Coronary artery (tissue), 2 donors: Measurements from ENCODE around the gene SAFB.
"Not testable (repeated sequence)": the region's sequence is repeated elsewhere in the genome, so short reads cannot be mapped to it uniquely, and the experiment has no call there.

Source experiments
- DNase-seq: peaks from one replicate; pipeline ENCODE4 v3.0.0-alpha.2; 2017; ENCODE audit warnings: low spot score
- H3K27ac ChIP-seq, 2 donors: fragments of 200-600 bp; sonication (generic); one replicate each; pipeline ENCODE4 v1.5.1; 2016 to 2019
- H3K4me3 ChIP-seq: fragments of 200-600 bp; sonication (generic); 2 replicates; pipeline ENCODE4 v1.5.1; 2016; ENCODE audit warnings: mild to moderate bottlenecking, moderate library complexity
- TF ChIP-seq, protein P1 (sequence below): fragments of 200-600 bp; sonication (generic); IDR thresholded peaks from one replicate; pipeline ENCODE4 v1.5.1; 2019; ENCODE audit warnings: antibody characterized with exemption

Gene SAFB

DNA sequence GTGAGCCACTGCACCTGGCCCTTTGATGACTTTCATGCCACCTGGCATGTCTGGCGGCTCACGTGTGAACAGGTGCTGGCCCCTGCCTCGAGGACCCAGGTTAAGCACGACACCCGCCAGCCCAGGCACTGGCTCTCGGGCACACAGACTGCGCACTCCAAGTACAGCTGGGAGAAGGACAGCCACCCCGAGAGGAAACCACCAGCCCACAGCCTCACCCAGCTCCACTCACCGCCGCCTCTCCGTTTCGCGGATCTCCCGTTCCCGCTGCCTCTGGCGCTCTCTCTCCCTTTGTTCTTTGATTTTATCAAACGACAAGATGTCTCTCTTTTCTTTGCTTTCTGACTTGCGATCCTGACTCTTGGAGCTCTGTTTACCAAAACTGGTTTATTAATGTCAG is 27.8 kb upstream of the SAFB start:
- H3K4me3 ChIP-seq, result no peak overlapping the region
- no peak for DNase-seq
- TF ChIP-seq, protein P1, sequence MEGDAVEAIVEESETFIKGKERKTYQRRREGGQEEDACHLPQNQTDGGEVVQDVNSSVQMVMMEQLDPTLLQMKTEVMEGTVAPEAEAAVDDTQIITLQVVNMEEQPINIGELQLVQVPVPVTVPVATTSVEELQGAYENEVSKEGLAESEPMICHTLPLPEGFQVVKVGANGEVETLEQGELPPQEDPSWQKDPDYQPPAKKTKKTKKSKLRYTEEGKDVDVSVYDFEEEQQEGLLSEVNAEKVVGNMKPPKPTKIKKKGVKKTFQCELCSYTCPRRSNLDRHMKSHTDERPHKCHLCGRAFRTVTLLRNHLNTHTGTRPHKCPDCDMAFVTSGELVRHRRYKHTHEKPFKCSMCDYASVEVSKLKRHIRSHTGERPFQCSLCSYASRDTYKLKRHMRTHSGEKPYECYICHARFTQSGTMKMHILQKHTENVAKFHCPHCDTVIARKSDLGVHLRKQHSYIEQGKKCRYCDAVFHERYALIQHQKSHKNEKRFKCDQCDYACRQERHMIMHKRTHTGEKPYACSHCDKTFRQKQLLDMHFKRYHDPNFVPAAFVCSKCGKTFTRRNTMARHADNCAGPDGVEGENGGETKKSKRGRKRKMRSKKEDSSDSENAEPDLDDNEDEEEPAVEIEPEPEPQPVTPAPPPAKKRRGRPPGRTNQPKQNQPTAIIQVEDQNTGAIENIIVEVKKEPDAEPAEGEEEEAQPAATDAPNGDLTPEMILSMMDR, result no peak
- no peak overlapping the region for H3K27ac ChIP-seq

DNA sequence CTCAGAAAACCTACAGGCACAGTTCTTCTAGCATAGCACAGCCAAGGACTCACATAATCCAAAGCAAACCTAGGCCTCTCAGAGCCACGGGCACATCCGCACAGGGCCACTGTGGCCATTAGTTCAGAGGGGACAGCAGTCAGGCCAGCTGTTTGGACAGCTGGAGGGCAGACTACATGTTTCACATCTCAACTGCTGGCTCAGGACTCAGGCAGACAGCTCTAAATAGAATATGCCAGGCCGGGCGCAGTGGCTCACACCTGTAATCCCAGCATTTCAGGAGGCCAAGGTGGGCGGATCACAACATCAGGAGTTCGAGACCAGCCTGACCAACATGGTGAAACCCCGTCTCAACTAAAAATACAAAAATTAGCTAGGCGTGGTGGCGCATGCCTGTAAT is 27.1 kb upstream of the SAFB start:
- no peak for DNase-seq
- Histone ChIP-seq H3K4me3 (no peak overlapping the region), H3K27ac (no peak overlapping the region)
- TF ChIP-seq, protein P1, result no peak

DNA sequence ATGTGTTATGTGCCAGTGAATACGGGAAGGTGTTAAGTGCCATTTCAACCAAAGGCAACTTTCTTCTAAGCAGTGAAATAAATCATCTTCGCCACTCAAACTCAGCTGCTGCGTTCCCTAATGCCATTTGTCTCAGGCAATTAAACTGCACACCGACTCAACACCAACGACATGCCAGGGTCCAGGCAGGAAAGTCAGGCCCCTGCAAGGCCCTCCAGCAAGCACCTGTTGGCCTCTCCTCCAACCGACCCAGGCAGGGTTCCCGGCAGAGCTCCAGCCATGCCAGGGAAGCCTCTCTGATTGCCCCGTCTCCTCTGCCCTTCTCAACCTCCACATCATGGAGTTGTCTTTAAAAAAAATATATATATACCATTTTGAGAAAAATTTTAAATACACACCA is 22.1 kb upstream of the SAFB start:
- no peak for DNase-seq
- TF ChIP-seq, protein P1, result no peak
- no peak overlapping the region for H3K27ac ChIP-seq
- no peak overlapping the region for H3K4me3 ChIP-seq

DNA sequence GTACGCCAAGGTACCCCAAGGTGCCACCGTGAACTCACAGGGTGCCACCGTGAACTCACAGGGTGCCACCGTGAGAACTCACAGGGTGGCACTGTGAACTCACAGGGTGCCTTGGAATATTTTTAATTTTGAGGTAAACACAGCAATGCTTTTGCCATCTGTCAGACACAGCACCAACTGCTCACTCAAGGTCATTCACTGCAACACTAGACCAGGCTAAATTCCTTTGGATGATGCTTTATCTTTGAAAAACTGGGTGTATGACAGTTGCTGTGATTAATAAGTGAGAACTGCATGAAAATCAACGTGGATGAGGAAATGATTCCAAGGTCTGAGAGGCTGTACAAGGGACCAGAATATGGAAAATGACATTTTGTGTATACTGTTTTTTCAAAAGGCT is 19.3 kb upstream of the SAFB start:
- DNase-seq, result no peak
- H3K4me3 ChIP-seq, result no peak overlapping the region
- H3K27ac ChIP-seq, result no peak overlapping the region
- TF ChIP-seq, protein P1, result no peak

DNA sequence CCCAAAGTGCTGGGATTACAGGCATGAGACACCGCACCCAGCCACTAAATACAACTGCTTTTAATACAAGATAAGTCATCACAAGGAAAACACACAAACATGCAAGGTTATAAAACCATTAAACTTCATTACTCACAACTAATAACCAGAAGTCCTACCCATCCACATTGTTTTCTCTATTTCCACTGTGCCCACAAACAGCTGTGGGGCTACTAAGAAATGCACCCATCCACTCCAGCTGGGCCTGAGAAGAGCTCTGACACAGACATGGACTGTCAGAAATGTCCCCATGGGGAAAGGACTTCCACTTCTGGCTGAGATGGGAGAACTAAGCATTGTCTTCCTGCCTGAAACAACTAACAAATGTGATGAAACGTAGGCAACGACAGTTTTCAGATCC is 17.5 kb upstream of the SAFB start:
- Histone ChIP-seq H3K4me3 (no peak overlapping the region), H3K27ac (no peak overlapping the region)
- DNase-seq, result no peak
- TF ChIP-seq, protein P1, result no peak

DNA sequence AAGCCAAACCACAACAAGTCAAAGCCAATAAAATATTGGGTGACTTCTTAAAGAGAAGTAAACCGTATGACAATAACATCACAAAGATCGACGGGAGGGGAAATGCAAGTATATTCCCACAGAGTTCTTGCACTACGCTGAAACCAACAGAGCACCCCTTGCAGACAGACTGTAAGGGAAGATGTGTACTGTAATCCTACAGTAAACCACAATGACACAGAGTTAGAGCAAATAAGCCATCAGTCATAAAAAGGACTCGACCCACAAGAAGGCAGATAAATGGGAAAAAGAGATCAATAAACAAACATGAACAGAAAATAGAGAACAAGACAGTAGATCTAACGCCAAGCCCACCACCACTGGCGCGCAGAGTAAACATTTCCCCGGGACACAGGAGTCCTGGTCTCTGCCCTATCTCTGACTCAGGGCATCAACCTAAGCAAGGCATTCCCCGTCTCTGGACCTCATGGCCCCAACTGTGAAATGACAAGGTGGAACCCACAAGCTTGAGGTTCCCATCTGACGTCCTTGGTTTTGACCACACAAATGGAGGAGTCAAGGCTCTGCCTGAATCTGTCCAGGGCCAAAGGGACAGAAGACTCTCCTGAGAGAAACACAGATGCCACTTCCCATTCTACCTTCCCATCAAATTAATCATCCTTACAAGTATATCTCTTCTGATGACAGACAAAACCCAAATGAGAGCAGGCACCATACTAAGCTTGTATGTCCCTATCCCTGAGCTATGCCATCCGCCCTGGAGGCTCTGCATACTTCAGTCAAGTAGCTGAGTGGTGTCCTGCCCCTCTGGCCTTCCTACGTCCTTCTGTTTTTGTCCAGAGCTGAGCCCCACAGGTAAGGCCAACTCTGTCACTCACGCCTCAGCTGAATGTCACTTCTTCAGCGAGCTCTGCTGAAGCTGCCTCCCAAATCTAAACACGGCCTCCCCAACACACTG is 15.3 kb upstream of the SAFB start:
- Histone ChIP-seq H3K4me3 (no peak overlapping the region), H3K27ac (no peak overlapping the region)
- TF ChIP-seq, protein P1, result no peak
- no peak for DNase-seq

DNA sequence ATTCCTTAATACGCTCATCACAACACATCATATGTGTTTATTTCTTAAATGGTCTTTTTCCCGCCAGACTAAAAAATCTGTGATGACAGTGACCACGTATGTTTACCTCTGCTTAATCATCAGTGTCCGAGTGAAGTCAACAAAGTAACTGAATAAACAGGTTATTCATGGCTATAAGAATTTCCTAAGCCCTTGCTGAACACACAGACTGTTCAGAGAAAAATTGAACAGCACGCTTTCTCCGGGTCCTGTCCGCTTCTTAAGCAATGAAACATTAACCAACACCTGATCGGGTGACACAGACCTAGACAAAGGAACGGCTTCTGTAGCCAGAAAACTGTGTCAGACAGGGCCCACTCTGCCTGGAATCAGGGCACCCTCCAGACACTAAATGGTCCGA is 14.6 kb upstream of the SAFB start:
- no peak for DNase-seq
- no peak overlapping the region for H3K27ac ChIP-seq
- H3K4me3 ChIP-seq, result no peak overlapping the region
- TF ChIP-seq, protein P1, result no peak

DNA sequence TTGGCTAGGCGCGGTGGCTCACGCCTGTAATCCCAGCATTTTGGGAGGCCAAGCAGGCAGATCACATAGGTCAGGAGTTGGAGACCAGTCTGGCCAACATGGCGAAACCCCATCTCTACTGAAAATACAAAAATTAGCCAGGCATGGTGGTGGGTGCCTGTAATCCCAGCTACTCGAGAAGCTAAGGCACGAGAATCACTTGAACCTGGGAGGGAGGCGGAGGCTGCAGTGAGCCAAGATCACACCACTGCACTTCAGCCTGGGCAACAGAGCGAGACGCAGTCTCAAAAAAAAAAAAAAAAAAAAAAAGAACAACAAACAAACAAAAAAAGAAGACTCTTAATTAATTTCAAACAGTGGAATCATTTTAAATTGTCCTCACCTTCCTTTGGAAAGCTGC is 14.1 kb upstream of the SAFB start:
- H3K27ac ChIP-seq, H3K4me3 ChIP-seq, DNase-seq: not testable (repeated sequence)
